GM21515 (cell line): ENCODE measurements around the gene CDC42BPB.

Experiments used
- ATAC-seq: cut with Tn5 transposase; IDR thresholded peaks from one replicate; pipeline ENCODE4 v1.9.1; 2021; ENCODE audit not compliant: unreplicated experiment

CDC42BPB gene, protein sequence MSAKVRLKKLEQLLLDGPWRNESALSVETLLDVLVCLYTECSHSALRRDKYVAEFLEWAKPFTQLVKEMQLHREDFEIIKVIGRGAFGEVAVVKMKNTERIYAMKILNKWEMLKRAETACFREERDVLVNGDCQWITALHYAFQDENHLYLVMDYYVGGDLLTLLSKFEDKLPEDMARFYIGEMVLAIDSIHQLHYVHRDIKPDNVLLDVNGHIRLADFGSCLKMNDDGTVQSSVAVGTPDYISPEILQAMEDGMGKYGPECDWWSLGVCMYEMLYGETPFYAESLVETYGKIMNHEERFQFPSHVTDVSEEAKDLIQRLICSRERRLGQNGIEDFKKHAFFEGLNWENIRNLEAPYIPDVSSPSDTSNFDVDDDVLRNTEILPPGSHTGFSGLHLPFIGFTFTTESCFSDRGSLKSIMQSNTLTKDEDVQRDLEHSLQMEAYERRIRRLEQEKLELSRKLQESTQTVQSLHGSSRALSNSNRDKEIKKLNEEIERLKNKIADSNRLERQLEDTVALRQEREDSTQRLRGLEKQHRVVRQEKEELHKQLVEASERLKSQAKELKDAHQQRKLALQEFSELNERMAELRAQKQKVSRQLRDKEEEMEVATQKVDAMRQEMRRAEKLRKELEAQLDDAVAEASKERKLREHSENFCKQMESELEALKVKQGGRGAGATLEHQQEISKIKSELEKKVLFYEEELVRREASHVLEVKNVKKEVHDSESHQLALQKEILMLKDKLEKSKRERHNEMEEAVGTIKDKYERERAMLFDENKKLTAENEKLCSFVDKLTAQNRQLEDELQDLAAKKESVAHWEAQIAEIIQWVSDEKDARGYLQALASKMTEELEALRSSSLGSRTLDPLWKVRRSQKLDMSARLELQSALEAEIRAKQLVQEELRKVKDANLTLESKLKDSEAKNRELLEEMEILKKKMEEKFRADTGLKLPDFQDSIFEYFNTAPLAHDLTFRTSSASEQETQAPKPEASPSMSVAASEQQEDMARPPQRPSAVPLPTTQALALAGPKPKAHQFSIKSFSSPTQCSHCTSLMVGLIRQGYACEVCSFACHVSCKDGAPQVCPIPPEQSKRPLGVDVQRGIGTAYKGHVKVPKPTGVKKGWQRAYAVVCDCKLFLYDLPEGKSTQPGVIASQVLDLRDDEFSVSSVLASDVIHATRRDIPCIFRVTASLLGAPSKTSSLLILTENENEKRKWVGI (N-terminal part only)

DNA sequence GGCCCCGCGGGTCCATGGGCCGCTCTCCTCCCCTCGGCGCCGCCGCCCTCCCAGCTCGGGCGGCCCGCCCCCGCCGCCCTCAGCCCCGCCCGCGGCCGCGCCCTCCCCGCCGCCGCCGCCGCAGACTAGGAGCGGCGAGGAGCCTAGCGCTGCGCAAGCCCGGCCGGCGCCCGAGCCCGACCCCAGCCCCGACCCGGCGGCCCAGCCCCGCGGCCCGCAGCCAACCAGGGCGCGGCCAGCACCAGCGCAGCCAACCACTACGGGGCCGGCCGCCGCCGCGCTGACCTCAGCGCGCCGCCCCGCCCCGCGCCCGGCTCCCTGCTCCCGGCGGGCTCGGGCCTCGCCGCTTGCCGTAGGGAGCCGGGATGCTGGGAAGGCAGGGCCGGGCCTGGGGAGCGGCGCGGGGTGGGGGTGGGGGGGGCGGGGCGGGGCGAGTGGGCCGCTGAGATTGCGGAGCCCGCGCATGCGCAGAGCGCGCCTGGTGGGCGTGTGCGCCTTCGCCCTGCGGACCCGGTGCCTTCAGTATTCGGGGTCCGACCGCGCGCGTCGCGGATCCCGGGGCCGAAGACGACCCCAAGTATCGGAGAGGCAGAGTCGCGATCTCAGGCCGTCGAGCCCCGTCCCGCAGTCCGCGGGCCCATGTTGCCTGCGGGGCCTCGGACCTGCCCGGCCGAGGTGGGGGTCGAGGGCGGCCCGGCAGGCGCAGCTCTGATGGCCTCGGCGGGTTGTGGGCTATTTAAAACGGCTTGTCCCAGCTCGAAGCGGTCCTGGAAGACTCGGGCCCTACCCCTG, at the start of gene CDC42BPB:
CDC42BPB (minus strand) TSS at position 178 of the 792 bp plus-strand sequence. CDS start 376 bp downstream, outside the sequence.
- ATAC-seq = peak; percentile 82

DNA sequence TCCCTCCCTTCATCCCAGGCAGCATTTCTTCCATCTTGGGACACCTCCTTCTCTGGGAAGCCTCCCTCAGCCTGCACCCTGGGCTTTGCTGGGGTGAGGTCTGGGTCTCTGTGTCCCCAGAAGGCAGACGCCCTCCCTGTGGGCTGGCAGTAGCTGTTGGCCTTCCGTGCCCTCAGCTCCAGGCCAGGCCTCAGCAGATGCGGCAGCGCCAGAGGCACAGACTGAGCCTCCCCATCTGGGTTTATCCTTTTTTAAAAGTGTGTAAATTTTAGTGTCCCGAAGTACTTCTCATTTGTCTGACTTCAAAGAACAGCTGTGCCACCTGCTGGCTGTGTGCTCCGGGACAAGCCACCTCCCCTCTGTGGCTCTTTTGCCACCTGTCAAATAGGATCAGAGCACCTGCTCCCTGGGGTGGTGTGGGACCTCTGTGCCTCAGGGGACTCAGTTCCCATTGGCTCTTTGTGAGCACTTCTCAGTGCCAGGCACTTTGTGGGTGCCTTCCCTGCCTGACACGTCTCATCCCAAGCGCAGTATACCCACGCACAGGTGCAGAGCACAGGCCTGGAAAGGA, 48.3 kb upstream of the CDC42BPB start:
- no peak for ATAC-seq

DNA sequence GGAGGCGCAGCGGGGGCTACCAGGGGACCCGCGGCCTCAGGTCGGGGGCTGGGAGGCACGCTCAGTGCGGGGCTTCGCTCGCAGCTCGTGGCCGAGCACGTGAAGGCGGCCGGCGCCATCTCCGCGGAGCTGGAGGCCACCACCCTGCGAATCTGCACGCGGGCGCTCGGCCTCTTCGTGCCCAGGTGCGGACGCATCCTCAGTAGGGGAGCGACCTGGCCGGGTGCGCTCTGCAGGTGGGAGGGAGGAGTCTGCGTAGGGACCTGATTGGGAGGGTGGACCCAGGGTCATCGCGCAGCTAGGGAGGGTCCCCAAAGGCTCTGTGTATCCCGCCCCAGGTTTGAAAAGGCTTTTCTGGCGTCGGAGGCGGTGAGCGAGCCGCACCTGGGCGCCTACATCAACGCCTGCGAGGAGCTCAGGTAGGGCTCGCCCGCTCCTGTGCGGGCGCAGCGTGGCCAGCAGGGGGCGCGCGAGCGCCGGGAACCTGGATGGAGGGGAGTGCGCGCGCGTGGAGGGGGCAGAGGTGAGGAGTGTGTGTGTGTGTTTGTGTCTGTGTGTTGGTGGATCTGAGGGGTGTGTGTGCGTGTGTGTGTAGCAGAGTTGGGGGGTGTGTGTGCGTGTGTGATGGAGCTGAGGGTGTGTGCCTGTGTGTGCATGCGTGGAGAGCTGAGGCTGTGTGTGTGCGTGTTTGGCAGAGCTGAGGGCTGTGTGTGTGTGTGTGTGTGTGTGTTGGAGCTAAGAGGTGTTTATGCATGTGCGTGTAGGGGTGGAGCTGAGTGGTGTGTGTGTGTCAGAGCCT, 47.5 kb upstream of the CDC42BPB start:
- ATAC-seq = no peak

DNA sequence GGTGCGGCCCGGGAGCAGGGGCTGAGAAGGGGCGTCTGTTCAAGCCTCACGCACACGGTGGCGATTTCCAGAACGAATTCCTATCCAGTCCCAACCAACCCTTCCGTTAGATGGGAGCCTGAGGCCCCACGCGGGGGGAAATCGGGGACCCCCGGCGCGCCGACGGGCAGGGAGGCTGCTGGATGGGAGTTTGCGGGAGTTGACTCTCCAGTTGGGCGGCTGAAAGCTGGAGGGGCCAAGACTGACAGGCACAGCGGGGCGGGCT, 47.0 kb upstream of the CDC42BPB start:
- no peak for ATAC-seq

DNA sequence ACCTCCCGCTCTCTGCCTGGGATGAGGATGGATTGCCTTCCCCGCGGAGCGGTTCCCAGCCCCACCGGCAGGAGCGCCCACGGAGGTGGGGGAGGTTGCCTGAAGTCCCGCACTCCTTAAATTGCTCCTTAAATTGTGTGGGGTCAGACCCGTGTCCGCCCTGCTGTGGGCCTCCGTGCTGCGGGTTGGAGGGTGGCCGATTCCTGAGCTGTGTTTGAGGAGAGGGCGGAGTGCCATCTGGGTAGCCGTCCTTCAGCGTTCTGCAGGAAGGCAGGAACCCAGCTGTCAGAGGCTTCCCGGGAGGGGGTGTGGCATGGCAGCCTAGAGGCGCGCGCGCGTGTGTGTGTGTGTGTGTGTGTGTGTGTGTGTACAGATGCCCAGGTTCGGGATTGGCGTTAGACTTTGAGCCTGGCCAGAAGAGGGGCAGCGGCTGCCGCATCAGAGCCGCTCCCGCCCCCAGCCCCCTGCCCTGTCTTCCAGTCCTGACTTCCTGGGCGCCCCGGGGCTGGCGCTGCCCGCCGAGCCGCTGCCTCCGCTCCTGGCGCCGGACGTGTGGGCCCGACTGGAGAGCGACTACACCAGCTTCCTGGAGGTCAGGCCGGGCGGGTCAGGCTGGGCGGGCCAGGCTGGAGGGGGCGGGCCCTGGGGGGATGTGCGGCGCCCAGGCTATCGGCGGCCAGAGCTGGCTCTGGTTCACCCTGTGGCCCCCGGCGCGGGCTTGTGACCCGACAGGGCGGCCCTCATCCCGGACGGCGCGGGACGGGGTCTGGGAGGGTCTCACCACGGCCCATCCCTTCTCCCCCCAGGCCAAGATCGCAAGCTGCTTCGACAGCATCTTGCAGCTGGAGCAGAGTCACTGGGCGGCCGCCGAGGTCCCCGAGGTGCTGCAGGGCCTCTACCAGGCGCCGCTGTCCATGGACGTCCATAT, 46.4 kb upstream of the CDC42BPB start:
- ATAC-seq = no peak

DNA sequence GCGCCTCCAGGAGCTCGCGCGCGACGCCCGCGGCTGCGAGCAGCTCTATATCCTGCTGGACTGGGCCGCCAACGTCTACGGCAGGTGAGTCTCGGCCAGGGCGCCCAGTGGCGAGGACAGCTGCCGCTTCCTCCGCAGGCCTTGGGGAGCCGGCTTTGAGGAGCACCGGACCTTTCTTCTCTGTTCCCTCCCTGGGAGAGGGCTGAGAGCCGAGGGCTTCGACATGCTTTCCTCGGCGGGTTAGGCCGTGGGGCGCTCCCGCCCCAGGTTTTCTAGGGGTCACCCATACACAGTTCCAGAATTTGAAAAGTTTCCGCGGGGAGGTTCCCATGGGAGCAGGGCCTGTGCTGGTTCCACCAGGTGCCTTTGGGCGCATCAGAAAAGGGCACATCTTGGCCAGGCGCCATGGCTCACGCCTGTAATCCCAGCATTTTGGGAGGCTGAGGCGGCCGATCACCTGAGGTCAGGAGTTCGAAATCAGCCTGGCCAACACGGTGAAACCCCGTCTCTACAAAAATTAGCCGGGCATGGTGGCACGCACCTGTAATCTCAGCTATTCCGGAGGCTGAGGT, 45.4 kb upstream of the CDC42BPB start:
- ATAC-seq = no peak

DNA sequence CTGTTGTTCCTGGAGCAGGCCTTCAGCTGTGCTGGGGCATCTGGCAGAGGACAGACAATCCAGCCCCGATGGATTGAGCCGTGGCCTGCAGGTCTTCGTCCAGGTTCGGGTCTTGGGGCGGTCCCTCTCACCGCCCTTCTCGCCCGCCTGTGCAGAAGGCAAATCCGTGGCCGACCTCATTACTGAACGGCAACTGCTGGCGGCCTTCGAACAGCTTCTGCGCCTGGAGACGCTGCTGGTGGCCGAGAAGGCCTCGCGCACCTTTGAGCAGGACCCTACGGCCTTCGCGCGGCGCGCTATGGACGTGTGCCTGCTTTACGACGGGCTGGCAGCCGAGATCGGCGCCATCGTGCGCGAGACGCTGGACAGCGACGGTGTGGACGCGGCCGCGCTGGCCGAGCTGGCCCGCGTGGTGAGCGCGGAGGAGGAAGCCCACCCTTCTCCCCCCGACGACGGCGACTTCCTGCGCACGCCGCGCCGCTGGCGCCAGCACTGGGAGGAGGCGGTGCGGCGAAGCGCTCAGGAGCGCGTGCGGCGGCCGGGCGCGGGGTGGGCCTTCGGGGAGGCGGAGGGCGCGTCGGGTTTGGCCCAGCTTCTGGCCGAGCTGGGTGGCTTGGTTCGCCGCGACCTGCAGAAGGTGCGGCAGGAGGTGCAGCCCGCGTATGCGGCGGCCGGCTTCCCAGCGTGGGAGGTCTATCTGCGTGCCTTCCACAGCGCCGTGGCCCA, 44.8 kb upstream of the CDC42BPB start:
- ATAC-seq = no peak

DNA sequence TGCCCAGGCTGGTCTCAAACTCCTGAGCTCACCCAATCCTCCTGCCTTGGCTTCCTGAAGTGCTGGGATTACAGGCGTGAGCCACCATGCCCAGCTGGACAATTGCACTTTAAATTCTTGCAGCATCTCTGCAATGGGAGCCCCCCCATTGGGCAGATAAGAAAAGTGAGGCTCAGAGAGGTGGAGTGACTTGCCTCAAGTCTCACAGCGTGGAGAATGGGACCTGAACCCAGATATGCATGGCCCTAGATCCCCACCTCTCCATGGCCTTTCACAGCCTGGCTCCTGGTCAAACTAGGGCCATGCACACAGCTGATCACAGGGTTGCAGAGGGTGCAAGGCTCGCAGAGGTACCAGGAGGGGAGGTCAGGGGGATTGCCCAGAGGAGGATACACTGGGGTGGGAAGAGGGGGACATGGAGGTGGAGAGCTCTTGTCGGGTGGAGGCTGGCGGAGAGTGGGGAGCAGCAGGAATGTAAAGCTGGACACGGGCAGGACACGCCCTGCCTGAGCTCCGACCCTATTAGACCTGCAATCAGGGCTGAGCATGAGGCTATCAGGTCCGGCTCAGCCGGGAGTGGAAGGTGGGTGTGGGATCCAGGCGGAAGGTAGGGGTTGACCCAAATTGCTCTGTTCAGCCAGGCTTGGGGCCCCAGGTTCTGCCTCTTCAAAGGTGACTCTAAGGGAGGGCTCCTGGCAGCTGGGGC, 44.1 kb upstream of the CDC42BPB start:
- no peak for ATAC-seq

DNA sequence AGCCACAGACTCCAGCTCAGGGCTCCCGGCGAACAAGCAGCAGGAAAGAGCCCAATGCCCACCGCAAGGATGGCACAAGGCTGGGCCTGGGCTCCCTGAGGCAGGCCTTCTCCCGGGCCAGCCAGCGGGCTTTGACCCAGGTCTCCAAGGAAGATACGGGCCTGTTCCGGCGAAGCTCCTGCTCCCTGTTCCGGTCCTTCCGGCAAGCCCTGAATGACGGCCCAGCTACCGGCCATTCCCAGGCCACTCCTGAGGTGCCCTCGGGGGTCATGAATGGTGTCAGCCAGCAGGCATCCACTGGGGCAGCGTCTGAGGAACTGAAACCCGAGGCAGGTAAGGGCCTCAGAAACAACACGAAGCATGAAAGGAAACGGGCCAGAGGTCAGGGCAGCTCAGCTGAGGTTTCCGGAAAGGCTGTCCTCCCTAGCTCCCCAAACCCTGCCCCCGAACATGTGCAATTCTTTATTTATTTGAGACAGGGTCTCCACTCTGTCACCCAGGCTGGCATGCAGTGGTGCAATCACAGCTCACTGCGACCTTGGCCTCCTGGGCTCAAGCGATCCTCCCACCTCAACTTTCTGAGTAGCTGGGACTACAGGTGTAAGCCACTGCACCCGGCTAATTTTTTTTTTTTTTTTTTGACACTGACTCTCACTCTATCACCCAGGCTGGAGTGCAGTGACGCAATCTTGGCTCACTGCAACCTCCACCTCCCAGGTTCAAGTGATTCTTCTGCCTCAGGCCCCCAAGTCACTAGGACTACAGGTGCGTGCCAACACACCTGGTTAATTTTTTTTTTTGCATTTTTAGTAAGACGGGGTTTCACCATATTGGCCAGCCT, 43.2 kb upstream of the CDC42BPB start:
- no peak for ATAC-seq

DNA sequence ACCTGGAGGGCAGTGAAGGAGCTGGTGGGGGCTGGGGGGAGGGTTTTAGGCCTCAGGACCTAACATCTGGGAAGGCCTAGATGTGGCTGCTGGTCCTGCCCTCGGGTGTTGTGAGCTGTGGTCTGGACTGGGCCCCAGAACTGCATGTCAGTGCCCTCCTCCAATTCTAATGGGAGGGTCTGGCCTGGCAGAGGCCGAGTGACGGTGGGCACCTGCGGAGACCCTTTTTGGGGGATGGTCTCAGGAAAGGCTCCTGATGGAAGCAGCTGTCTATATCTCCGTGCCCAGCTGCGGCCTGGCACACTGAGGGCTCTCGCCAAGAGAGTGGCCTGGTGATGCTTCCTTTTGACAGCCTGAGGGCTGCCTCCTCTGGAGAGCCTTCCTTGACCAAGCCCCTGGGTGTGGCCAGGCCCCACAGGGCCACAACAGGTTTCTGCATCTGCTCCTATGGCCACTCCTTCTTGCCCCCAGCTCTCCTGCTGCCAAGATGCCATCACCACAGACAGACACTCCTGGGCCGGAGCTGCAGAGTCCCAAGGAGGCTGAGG, 42.5 kb upstream of the CDC42BPB start:
- no peak for ATAC-seq

DNA sequence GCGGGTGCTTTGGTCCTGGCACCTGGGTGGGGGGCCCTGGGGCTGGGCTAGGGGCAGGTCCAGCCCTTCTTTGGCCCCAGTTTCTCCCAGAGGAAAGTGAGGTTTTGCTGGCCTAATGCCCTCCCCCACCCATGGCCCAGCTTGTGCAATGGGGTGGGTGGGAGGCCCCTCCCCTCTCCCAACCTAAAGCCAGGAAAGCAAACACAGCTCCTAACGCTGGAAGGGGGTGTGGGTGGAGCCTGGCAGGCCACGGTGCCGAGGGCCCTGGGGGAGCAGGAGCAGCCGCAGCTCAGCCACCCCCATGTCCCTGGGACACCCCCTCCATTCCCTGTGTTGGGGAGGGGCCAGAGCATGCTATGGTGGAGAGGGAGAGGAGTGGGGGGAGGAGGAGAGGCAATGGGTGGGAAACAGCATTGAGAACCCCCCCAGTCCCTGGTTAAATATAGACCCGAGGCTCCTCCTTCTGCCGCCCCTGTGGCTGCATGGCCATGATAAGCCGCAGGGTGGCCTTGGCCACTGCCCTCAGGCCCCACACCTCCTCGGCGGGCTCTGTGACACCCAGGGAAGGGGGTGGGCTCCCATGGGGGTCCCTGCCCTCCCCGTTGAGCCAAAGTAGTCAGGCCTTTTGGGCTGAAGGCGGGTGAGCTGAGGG, 41.9 kb upstream of the CDC42BPB start:
- ATAC-seq = no peak

DNA sequence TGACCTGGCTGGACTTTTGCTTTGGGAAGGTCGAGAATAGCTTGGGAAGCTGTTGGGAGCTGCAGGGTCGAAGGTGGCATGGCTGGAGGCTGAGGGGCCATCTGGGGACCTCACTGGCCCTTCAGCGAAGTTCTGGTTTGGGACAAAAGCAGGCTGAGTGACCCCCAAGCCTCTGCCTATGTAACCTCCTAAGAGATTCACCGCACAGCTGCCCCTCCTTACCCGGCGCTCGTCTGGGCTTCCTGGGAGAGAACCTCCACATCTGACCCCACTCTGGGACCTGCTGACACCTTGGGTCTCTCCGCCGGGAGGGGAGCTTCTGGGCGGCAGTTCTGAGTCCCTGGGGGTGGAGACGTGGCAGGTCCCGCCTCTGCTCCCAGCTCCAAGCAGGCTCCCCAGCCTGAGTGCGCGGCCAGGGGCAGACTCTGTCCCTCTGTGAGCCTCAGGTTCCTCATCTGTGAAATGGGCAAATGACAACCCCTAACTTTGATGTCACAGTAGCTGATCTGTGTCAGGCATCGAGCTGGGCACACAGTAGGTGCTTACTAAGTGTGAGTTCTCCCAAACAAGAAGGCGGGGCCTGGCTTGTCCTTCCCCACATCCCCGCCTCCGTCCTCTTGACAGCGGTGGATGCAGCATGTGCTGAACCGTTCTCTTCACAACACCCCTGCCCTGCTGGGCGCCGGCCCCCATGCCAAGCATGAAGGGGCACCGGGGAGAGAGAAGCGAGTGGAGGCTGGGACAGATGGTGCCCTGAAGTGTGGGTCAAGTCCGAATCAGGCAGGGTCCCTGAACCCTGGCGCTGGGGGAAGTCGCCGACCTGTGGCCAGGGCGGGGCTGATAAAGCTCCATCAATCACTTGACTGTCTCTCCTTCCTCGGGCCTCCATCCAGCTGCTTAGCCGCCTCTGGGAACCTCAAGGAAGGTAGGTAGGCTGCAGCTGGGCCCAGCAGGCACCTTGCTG, 40.9 kb upstream of the CDC42BPB start:
- ATAC-seq = no peak

DNA sequence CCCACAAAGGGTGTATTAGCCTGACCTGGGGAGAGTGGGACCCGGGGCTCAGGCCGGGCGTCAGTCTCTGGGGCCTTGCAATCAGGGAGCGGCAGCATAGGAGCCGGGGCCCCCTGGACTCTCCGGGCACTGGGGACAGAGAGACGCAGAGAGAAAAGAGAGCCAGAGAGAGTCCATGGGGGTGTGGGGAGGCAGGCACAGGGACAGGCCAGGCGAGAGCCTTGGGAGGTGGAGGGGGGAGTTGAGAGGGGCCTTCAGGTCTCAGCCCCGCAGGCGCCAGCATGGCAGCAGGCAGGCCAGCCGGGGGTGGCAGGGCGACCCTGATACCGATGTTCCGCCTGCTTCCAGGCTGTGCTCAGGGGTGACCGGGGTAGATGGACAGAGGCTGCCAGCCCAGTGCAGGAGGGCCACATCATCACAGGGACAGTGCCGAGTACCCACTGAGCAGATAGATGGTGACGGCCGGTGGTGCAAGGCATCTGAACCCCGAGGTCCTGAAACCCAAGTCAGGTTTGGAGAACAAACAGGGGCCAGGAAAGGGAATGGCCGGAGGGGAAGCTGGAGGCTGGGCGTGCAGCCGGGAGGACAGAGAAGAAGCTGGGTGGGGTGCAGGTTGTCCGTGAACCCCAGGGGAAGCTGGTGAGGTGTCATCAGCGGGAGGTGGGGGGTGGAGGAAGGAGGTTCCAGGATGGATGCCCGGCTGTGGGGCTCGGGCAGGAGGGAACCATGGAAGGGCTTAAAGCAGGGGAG, 40.1 kb upstream of the CDC42BPB start:
- ATAC-seq = no peak
